ENCODE measurements around the gene MVB12B.

The MVB12B gene

DNA sequence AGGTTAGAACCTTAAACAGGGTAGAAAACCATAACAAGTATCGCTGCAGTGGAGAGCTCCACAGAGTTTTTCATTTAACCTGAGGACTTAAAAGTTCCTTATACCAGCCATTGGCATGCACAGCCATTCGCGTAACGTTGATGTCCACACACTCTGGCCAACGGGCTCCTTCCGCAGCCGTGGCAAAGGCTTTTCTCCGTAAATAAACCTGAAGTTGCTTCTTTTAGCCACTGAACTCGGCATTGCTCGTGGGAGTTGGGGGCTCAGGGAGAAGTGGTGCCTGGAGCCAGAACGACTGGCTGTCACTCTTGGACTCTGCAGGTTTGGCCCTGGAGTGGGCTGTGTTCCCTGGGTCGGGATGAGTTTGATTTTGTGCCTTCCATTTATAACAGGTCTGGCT lies 161.2 kb downstream of the MVB12B start:
- Histone ChIP-seq H3K27ac (ENCODE audit: low read depth, low read length) (no peak overlapping the region), H3K4me3 (ENCODE audit: low read depth, low read length) (no peak overlapping the region), H3K36me3 (ENCODE audit: insufficient read depth, low read length) (no peaks in the 10 kb centered on the region), H2AFZ (ENCODE audit: low read length, unreplicated experiment) (no peak overlapping the region), H3K4me1 (ENCODE audit: control insufficient read depth, insufficient read depth, low read length, unreplicated experiment) (no peaks in the 10 kb centered on the region), H3K79me2 (ENCODE audit: control insufficient read depth, insufficient read depth, low read length, unreplicated experiment) (no peaks in the 10 kb centered on the region), H3K27me3 (ENCODE audit: insufficient read depth, low read length) (peaks cover 8% of the 10 kb centered on the region)

GRCh38 chr9:126488310-126488709 lies 161.7 kb downstream of the MVB12B start:
- no peaks in the 10 kb centered on the region for H3K4me1 ChIP-seq (ENCODE audit: control insufficient read depth, insufficient read depth, low read length, unreplicated experiment)
- no peak overlapping the region for H3K27ac ChIP-seq (ENCODE audit: low read depth, low read length)
- H3K27me3 ChIP-seq (ENCODE audit: insufficient read depth, low read length) = peaks cover 8% of the 10 kb centered on the region
- H3K79me2 ChIP-seq (ENCODE audit: control insufficient read depth, insufficient read depth, low read length, unreplicated experiment) = no peaks in the 10 kb centered on the region
- no peak overlapping the region for H2AFZ ChIP-seq (ENCODE audit: low read length, unreplicated experiment)
- H3K36me3 ChIP-seq (ENCODE audit: insufficient read depth, low read length) = no peaks in the 10 kb centered on the region
- no peak overlapping the region for H3K4me3 ChIP-seq (ENCODE audit: low read depth, low read length)

DNA sequence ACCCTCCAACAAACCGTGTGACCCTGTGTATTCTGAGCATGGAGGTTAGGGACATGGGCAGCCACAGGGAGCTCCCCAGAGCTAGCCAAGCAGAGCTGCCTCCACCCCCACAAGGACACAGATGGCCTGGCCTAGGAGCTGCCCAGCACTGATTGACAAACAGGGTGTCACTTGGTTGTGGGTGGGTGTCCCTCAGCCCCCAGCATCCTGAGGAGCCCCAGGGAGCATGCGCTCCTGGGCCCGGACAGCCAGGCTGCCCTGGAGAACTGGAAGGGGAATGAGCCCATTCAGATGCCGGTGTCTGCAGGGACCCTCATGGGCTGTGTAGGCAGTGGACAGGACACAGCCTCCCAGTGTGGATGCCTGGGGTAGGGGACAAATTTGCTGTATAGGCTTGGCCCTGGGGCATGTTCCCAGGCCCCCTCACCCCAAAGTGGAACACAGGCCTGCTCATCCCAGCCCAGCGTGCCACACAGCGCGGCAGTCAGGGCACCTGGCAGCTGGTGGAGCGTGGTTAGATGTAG lies 162.3 kb downstream of the MVB12B start:
- H2AFZ ChIP-seq (ENCODE audit: low read length, unreplicated experiment) = no peak overlapping the region
- no peak overlapping the region for H3K4me3 ChIP-seq (ENCODE audit: low read depth, low read length)
- H3K4me1 ChIP-seq (ENCODE audit: control insufficient read depth, insufficient read depth, low read length, unreplicated experiment) = no peaks in the 10 kb centered on the region
- no peaks in the 10 kb centered on the region for H3K36me3 ChIP-seq (ENCODE audit: insufficient read depth, low read length)
- no peak overlapping the region for H3K27ac ChIP-seq (ENCODE audit: low read depth, low read length)
- no peaks in the 10 kb centered on the region for H3K79me2 ChIP-seq (ENCODE audit: control insufficient read depth, insufficient read depth, low read length, unreplicated experiment)
- peaks cover 8% of the 10 kb centered on the region for H3K27me3 ChIP-seq (ENCODE audit: insufficient read depth, low read length)

DNA sequence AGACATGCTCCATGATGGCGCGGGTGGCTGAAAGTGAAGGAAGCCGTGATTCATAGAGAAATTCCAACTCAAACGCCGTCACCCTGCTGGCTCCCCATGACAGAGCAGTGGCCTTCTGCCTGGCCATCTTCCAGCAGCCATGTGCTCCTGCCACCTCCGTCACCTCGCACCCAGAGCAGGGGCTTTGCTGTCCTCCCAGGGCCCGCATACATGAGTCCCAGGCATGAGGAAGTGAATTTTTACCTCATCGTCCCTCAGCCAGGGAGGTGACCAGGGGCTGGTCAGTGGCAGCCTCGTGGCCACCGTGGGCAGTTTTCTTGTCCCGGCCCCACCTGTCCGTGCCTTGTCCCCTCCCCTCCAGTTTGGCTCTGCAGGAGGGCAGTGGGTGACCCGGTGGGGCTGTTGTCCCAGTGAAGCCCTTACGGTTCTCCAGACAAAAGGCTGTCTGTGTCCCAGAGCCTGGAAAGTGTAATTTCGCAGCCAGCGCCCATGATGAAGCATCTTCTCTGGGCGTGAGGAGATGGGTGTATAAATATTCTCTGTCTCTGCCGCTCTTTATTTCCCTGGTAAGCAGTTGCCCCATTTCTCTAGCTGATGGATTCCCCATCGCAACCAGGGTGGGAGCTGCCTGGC lies 163.1 kb downstream of the MVB12B start:
- H2AFZ ChIP-seq (ENCODE audit: low read length, unreplicated experiment) = no peak overlapping the region
- no peak overlapping the region for H3K4me3 ChIP-seq (ENCODE audit: low read depth, low read length)
- H3K79me2 ChIP-seq (ENCODE audit: control insufficient read depth, insufficient read depth, low read length, unreplicated experiment) = no peaks in the 10 kb centered on the region
- H3K27ac ChIP-seq (ENCODE audit: low read depth, low read length) = no peak overlapping the region
- H3K4me1 ChIP-seq (ENCODE audit: control insufficient read depth, insufficient read depth, low read length, unreplicated experiment) = no peaks in the 10 kb centered on the region
- no peaks in the 10 kb centered on the region for H3K36me3 ChIP-seq (ENCODE audit: insufficient read depth, low read length)
- H3K27me3 ChIP-seq (ENCODE audit: insufficient read depth, low read length) = peaks cover 8% of the 10 kb centered on the region

DNA sequence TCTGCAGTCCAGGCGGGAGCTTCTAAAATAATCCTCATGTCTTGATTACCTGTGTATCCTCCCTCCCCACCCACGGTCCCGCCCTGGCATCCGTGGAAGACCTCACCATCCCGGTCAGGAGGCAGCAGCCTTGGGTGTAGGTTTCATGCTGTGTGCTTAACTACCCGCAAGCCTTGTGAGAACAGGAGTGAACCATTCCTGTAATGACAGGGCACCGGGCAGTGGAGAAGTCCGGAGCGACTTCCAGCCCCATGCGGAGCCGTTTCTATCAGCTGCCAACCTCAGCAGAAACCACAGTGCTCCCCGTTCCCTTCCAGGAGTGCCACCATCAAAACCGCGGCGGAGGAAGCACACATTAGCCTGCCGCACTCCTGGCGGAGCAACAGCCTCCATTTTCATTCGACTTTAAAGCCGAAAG lies 163.6 kb downstream of the MVB12B start:
- no peak overlapping the region for H2AFZ ChIP-seq (ENCODE audit: low read length, unreplicated experiment)
- no peak overlapping the region for H3K27ac ChIP-seq (ENCODE audit: low read depth, low read length)
- no peaks in the 10 kb centered on the region for H3K36me3 ChIP-seq (ENCODE audit: insufficient read depth, low read length)
- no peaks in the 10 kb centered on the region for H3K4me1 ChIP-seq (ENCODE audit: control insufficient read depth, insufficient read depth, low read length, unreplicated experiment)
- H3K4me3 ChIP-seq (ENCODE audit: low read depth, low read length) = no peak overlapping the region
- H3K27me3 ChIP-seq (ENCODE audit: insufficient read depth, low read length) = peaks cover 8% of the 10 kb centered on the region
- H3K79me2 ChIP-seq (ENCODE audit: control insufficient read depth, insufficient read depth, low read length, unreplicated experiment) = no peaks in the 10 kb centered on the region

DNA sequence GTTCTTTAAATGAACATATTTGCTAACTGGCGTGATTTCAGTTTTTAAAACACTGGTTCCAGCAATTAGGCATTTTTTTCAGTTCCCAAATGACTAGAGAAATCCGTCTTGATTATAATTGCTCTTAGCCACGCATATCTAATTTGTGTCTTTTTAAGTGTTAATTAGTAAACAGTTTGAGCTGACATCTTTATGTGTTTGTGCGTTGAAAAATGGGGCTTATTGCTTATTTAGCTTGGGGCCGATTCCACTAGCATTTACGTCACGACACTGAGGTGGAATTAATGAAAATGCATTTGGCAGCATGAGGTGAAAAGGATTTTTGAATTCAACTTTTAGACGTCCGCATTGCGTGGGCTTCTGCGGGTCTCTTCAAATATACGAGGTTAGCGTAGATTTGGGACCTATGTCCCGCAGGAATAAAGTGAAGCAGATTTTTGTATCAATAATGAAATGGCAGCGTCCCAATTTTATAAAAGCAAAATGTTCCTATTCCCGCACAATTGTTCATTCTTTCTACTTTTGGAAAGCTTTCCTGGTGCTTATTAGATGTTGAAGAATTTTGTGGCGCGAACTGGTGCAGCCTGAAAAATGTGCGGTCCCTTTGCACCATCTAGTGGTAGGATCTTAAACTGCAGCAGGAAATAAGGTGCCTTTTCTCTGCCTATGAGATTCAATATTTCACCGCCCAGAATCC lies 164.4 kb downstream of the MVB12B start:
- H2AFZ ChIP-seq (ENCODE audit: low read length, unreplicated experiment) = no peak overlapping the region
- H3K4me3 ChIP-seq (ENCODE audit: low read depth, low read length) = no peak overlapping the region
- H3K27me3 ChIP-seq (ENCODE audit: insufficient read depth, low read length) = peaks cover 8% of the 10 kb centered on the region
- H3K27ac ChIP-seq (ENCODE audit: low read depth, low read length) = no peak overlapping the region
- H3K36me3 ChIP-seq (ENCODE audit: insufficient read depth, low read length) = no peaks in the 10 kb centered on the region
- no peaks in the 10 kb centered on the region for H3K79me2 ChIP-seq (ENCODE audit: control insufficient read depth, insufficient read depth, low read length, unreplicated experiment)
- H3K4me1 ChIP-seq (ENCODE audit: control insufficient read depth, insufficient read depth, low read length, unreplicated experiment) = no peaks in the 10 kb centered on the region

- Histone ChIP-seq H3K4me1 (ENCODE audit: control insufficient read depth, insufficient read depth, low read length, unreplicated experiment) (no peaks in the 10 kb centered on the region), H3K27ac (ENCODE audit: low read depth, low read length) (no peak overlapping the region), H3K36me3 (ENCODE audit: insufficient read depth, low read length) (no peaks in the 10 kb centered on the region), H3K79me2 (ENCODE audit: control insufficient read depth, insufficient read depth, low read length, unreplicated experiment) (no peaks in the 10 kb centered on the region), H3K4me3 (ENCODE audit: low read depth, low read length) (no peak overlapping the region), H3K27me3 (ENCODE audit: insufficient read depth, low read length) (peaks cover 8% of the 10 kb centered on the region), H2AFZ (ENCODE audit: low read length, unreplicated experiment) (no peak overlapping the region)
Observed at GRCh38 chr9:126491568-126491879, 164.9 kb downstream of the MVB12B start.

GRCh38 chr9:126491949-126492348 lies 165.3 kb downstream of the MVB12B start:
- Histone ChIP-seq H3K27ac (ENCODE audit: low read depth, low read length) (no peak overlapping the region), H3K4me3 (ENCODE audit: low read depth, low read length) (no peak overlapping the region)

DNA sequence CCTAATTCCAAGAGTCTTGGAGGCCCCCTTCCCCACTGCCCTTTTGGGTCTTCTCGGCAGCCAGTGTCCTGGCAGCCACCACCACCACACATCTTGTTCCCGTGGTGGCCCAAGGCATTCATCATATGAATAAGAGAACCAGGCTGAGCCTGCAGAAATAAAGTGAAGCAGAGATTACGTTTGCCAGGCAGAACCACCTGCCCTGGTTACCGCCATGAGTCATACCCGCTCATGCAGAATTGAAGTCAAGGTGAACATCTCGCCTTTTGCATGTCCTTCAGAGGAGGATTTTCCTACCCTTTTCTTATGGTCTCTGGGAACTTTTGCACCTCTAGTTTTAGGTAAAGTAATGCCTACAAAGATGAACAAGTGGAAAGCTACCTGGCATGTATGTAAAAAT lies 167.6 kb downstream of the MVB12B start:
- Histone ChIP-seq H2AFZ (ENCODE audit: low read length, unreplicated experiment) (no peak overlapping the region), H3K4me3 (ENCODE audit: low read depth, low read length) (no peak overlapping the region), H3K27me3 (ENCODE audit: insufficient read depth, low read length) (peaks cover 8% of the 10 kb centered on the region), H3K27ac (ENCODE audit: low read depth, low read length) (no peak overlapping the region), H3K36me3 (ENCODE audit: insufficient read depth, low read length) (no peaks in the 10 kb centered on the region), H3K4me1 (ENCODE audit: control insufficient read depth, insufficient read depth, low read length, unreplicated experiment) (no peaks in the 10 kb centered on the region), H3K79me2 (ENCODE audit: control insufficient read depth, insufficient read depth, low read length, unreplicated experiment) (no peaks in the 10 kb centered on the region)

More at GRCh38 chr9:126491949-126492348, 165.3 kb downstream of the MVB12B start:
- no peaks in the 10 kb centered on the region for H3K4me1 ChIP-seq (ENCODE audit: control insufficient read depth, insufficient read depth, low read length, unreplicated experiment)
- no peak overlapping the region for H2AFZ ChIP-seq (ENCODE audit: low read length, unreplicated experiment)
- H3K27me3 ChIP-seq (ENCODE audit: insufficient read depth, low read length) = peaks cover 8% of the 10 kb centered on the region
- no peaks in the 10 kb centered on the region for H3K79me2 ChIP-seq (ENCODE audit: control insufficient read depth, insufficient read depth, low read length, unreplicated experiment)
- H3K36me3 ChIP-seq (ENCODE audit: insufficient read depth, low read length) = no peaks in the 10 kb centered on the region

- H3K36me3 ChIP-seq (ENCODE audit: insufficient read depth, low read length) = no peaks in the 10 kb centered on the region
- no peaks in the 10 kb centered on the region for H3K4me1 ChIP-seq (ENCODE audit: control insufficient read depth, insufficient read depth, low read length, unreplicated experiment)
- peaks cover 8% of the 10 kb centered on the region for H3K27me3 ChIP-seq (ENCODE audit: insufficient read depth, low read length)
- no peak overlapping the region for H3K27ac ChIP-seq (ENCODE audit: low read depth, low read length)
- no peaks in the 10 kb centered on the region for H3K79me2 ChIP-seq (ENCODE audit: control insufficient read depth, insufficient read depth, low read length, unreplicated experiment)
- H2AFZ ChIP-seq (ENCODE audit: low read length, unreplicated experiment) = no peak overlapping the region
- H3K4me3 ChIP-seq (ENCODE audit: low read depth, low read length) = no peak overlapping the region
Observed at GRCh38 chr9:126494746-126495145, 168.1 kb downstream of the MVB12B start.

All from ACC112 (cell line).